Measurements from ENCODE around the gene UGT2B15.
"Not testable (repeated sequence)": the region's sequence is repeated elsewhere in the genome, so short reads cannot be mapped to it uniquely, and the experiment has no call there.

UGT2B15 gene

DNA sequence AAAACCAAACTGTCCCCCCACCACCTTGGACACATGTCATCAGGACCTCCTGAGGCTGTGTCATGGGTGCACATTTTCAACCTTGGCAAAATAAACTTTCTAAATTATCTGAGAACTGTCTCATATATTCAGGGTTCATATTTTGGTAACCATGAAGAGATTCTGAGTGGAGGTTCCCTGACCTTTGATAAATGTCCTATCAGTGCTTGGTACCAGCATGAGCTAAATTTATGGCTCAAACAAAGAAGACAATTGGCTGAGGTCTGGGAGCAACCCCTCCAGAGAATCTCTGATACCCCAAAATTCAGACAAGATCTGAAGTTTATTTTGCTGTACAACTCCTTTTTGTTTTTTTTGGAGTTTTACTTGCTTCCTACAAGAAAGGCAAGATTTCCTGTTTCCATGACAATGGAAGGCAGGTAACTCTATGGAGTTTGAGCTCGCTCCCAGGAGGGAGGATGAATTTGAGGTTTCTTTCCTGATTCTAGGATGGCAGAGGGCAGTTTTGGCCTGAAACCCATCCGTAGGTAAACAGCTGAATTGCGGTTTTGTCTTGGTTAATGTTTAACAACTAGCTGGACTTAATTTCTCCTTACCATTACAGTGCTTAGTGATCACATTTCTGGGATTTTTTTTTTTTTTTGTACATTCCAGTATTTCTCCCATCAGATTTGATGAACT lies 14.5 kb downstream of the UGT2B15 start:
- DNase-seq = no peak

DNA sequence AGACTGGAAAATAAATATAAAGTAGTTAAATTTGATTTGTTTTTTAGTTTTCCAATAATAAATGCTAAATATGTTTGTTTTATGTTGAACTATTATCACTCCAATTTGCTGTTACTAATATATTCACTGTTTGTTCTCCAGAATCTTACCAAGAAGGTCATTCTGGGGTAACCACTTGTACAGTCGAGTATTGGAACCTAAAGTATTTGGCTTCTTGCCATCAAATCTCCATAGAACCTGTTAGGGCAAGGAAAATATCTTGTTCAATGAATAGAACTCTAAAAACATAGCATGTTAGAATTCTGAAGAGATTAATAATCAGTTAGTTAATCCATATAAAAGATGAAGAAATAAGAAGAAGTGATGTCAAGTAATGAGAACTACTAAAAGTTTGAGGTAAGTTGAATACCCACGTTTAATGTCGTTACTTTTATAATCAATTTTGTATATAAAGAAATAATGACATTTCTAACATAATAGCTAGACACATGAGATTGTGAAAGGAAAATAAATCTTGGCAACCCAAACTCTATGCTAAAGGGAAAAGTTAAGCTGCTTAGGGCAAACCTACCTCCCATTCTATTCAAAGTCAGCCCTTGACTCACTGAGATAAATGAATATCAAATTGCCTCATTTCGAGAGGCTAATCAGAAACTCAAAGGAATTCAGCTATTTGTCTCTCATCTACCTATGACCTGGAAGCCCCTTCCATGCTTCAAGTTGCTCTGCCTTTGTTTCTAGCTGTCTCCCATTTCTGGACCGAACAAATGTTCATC lies 15.3 kb downstream of the UGT2B15 start:
- DNase-seq = no peak

DNA sequence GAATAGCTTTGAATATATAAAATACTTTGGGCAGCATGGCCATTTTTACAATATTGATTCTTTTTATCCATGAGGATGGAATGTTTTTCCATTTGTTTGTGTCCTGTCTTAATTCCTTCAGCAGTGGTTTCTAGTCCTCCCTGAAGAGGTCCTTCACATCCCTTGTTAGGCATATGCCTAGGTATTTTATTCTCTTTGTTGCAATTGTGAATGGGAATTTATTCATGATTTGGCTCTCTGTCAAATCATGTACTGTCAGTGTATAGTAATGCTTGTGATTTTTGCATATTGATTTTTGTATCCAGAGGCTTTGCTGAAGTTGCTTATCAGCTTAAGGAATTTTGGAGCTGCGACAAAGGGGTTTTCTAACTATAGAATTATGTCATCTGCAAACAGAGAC lies 18.5 kb downstream of the UGT2B15 start:
- no peak for DNase-seq

DNA sequence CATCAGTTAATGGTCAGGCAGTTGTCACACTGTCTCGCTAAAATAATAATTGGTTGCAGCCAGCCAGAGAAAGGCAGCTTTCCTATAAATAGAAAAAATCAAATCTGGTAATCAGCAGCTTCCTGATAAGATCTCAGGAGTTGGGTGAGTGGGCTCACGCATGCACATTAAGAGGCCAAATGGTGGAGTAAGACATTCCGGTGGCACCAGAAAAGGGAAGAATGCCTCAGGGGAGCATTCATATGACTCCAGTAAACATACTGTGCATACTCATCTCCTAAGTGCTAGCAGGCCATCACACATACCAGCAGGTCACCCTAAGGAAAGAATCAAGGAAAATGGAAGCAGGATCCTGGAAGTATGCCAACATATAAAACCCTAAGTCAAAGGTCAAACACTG lies 40.1 kb downstream of the UGT2B15 start:
- no peak for DNase-seq

DNA sequence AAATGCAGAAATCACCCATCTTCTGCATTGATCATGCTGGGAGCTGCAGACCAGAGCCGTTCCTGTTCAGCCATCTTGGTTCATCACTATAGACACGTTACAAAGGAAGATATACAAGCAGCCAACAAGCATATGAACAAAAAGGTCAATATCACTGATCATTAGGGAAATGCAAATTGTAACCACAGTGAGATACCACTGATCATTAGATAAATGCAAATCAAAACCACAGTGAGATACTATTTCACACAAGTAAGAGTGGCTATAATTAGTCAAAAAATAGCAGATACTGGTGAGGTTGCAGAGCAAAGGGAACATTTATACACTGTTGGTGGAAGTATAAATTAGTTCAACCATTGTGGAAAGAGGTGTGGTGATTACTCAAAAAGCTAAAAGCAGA lies 47.7 kb downstream of the UGT2B15 start:
- not testable (repeated sequence) for DNase-seq

DNA sequence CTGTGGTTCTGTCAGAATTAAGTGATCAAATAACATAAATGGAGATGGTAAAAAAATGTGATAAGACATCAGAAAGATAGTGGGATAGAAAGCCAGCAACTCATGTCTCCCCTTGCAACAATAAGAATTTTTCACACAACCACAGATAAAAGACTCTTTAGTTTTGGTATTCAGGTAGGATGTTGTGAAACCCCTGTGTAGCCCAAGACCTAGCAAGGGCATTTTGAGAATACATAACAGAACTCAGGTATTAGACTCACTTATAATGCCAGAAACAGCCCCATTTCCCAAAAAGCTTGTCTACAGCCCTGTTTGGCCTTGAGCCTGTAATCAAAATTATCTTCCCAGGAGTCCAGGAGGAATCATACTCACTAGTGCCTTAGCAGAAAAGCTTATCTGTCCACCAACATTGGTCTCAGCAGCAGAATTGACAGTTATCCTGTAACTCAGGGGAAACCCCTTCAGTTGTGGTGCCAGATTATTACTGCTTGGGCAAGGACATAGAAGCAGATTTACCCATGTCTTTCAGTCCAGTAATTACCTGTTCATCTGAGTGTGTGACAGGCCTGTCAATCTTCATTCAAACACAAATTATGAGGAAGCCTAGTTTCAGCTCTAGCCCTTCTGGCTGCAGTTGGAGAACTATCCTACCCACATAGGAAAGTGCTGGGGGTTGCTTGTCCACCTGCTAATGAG lies 53.3 kb downstream of the UGT2B15 start:
- no peak for DNase-seq

DNA sequence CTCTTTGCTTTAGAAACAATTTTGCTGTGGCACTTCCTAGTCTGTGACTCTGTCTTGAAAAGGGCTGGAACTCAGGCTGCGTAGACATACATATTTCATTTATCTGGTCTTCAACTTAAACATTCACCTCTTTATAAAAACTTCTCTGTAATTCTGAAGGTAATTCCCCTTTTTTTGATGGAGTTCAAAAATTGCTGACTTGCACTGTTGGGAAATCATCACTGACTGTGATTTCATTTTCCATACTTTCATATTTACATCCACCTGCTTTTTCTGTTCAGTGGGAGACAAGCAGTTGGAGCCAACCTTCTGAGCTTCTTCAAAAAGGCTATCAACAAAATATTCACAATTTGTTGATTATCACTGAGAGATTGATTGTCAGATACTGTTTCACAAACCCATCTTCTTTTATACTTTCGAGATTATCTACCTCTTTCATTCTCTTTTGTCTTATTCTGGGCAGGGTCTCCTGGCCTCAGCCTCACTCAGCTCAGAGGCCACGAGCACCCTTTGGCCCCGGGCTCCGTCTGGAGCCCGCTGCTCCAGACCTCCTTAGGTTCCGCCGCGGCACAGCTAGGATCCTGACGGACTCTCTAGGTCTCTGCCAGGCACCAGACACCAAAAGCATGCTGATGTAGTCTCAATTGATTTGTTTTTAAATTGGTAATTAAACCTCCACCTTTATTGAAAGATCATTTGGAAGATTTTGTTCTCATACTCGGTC lies 54.6 kb downstream of the UGT2B15 start:
- DNase-seq = no peak

DNA sequence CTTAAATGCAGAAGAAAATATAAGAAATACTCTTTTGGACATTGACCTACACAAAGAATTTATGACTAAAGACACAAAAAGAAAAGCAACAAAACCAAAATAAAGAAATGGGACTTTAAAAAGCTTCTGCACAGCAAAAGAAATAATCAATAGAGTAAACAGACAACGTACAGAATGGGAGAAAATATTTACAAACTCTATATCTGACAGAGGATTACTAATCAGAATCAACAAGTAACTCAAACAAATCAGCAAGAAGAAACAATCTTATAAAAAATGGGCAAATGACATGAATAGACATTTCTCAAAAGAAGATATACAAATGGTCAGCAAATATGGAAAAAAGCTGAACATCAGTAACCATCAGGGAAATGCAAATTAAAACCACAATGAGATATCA lies 56.7 kb downstream of the UGT2B15 start:
- no peak for DNase-seq

DNA sequence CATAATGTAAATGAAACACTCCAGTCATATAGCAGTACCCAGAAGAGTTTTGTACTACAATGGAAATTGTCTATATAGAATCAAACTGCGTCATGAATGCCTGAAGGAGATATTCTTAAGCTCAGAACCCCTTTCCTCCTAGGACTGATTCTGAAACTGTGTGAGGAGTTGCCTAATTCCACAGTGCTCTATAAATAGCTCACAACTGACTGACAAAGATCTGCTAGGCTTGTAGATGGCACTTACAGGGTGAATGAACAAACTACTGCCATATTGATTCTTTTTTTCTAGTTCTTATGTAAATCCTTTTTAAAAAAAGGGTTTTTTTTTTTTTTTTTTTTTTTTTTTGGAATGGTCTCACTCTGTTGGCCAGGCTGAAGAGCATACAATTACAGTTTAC lies 64.2 kb downstream of the UGT2B15 start:
- no peak for DNase-seq

DNA sequence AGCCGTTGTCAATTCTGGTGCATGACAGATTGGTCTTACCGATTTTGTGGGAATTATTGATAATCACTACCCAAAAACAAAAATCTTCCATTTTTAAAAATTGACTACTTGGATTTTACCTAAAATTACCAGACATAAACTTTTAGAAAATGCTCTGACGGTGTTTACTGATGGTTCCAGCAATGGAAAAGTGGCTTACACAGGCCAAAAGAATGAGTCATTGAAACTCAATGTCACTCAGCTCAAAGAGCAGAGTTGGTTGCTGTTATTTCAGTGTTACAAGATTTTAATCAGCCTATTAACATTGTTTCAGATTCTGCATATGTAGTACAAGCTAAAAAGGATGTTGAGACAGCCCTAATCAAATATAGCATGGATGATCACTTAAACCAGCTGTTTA lies 71.3 kb downstream of the UGT2B15 start:
- no peak for DNase-seq

DNA sequence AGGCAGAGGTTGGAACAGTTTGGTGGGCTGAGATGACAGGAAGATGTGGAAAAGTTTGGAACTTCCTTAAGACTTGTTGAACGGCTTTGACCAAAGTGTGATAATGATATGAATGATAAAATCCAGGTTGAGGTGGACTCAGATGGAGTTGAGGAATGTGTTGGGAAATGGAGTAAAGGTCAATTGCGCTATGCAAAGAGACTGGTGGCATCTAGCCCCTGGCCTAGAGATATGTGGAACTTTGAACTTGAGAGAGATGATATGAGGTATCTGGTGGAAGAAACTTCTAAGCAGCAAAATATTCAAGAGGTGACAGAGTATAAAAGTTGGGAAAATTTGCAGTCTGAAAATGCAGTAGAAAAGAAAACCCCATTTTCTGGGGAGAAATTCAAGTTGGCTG lies 73.0 kb downstream of the UGT2B15 start:
- no peak for DNase-seq
